Right ventricle myocardium superior (tissue), 1 donor: ENCODE measurements around the gene R3HDM1. TPM values are rescaled to one million over a fixed set of nuclear protein-coding genes. Genes with fewer than 3 reads are reported as not detected.
"Not testable (repeated sequence)": the region's sequence is repeated elsewhere in the genome, so short reads cannot be mapped to it uniquely, and the experiment has no call there.

Experiments used
- ATAC-seq: fragments of 200-7000 bp; cut with Tn5 transposase; one replicate; pipeline ENCODE4 v1.9.1; 2020; ENCODE audit warnings: mild to moderate bottlenecking; ENCODE audit not compliant: poor library complexity
- DNase-seq: peaks from one replicate; pipeline ENCODE4 v3.0.0-alpha.2; 2020
- intact Hi-C: fragments of 100-400 bp; cut with DNase I; formaldehyde crosslinking; loops from one replicate; pipeline ENCODE4 v1.11.2; 2022
- total RNA-seq: library from RNA; stranded (reverse); fragmentation: NEBNext Ultra II Directional; extraction: Animal tissue kit (Norgen Biotek cat#: 25700); gene quantifications from one replicate; pipeline ENCODE4 v1.2.1, GENCODE V29; 2021
- donor health status: DM: no; HTN: yes; CAD: no; lungs with severe emphysema.

R3HDM1 gene
- total RNA-seq, 1 donor from 2014 or later: 12.5 TPM

GRCh38 chr2:135557530-135557929, 26.2 kb downstream of the R3HDM1 start:
- DNase-seq (no peak), ATAC-seq (peak; percentile 91)
- intact Hi-C loops: no loop called here

- no peak for ATAC-seq
- DNase-seq: no peak
- intact Hi-C loops: no loop called here
Measured at GRCh38 chr2:135561925-135562324, 30.6 kb downstream of the R3HDM1 start.

- DNase-seq (no peak), ATAC-seq (no peak)
- intact Hi-C loops: no loop called here
Measured at GRCh38 chr2:135563793-135564192, 32.5 kb downstream of the R3HDM1 start.

DNA sequence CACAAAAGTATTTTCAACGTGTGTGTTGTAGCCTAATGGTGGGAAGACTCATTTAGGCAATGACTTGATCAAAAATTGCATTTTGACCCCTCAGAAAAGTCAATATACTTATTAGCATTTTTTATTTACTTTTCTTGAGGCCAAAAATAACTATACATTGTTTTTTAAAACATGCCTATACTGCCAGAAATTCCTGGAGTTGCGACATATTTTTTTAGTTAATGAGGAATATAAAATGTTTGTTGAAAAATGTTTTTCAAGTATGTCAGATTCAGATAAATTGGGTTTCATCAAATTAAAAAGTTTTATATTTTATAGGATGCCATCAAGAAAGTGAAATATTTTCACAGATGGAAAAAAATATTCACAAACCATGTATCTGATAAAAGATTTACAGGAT, 39.6 kb downstream of the R3HDM1 start:
- no peak for DNase-seq
- intact Hi-C loops: no loop called here
- no peak for ATAC-seq

DNA sequence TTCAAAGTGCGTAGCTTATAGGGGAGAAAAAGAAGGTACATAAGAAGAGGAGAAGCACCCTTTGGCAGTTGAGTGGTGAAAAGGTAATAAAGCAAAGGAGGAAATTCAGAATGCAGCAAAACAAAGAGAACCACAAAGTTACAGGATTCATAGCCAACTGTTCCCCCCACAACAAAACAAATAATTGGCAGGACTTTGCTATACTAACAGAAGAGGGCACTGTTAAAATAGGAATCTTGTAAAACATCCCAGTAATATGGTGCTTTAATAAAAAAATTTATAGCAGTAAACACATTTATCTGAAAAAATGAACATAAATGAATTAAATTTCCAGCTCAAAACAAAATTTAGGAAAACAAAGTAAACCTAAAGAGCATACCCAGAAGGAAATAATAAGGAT, 42.3 kb downstream of the R3HDM1 start:
- ATAC-seq (no peak), DNase-seq (no peak)
- intact Hi-C loops: no loop called here

GRCh38 chr2:135581282-135581681, 50.0 kb downstream of the R3HDM1 start:
- intact Hi-C loops: no loop called here
- ATAC-seq (no peak), DNase-seq (no peak)

GRCh38 chr2:135582383-135582782, 51.1 kb downstream of the R3HDM1 start:
- ATAC-seq (no peak), DNase-seq (no peak)
- intact Hi-C loops: no loop called here

DNA sequence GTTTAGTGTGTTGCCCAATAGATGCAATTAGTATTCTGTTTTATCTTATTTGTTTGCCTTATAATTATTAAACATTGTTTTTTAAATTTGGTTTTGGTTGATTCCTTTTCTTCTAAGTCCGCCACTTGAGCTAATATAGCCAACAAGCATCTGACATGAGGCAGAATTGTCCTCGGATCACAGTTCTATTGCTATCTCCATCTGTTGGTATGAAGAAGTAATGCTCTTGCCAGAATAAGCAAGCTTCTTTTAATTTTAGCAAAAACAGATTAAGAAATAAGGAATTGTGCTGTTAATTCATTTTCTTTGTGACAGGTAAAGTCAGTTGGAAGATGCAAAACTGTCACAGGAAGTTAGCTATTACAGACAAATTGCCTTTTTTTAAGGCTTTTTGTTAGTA, 54.3 kb downstream of the R3HDM1 start:
- no peak for DNase-seq
- intact Hi-C loops: no loop called here
- ATAC-seq: no peak

GRCh38 chr2:135586148-135586547, 54.9 kb downstream of the R3HDM1 start:
- ATAC-seq (no peak), DNase-seq (no peak)
- intact Hi-C loops: no loop called here

DNA sequence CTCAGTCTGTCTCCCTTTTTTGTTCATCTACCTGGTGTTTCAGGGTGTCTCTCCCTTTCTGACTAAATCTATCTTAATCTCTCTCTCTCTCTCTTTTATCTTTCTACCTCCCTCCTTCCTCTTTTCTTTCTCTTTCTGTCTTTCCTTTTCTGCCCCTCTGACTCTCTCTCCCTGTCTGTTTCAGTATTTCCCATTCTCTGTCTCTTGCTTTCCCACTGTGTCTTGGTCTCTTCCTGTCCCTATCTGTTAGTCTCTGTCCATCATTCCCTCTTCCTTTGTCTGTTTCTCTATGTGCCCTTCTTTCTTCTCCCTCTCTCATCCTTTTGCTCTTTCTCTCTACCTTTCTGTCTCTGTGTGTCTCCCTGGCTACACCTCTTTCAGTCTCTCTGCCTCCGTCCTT, 56.7 kb downstream of the R3HDM1 start:
- intact Hi-C loops: no loop called here
- DNase-seq (no peak), ATAC-seq (no peak)

DNA sequence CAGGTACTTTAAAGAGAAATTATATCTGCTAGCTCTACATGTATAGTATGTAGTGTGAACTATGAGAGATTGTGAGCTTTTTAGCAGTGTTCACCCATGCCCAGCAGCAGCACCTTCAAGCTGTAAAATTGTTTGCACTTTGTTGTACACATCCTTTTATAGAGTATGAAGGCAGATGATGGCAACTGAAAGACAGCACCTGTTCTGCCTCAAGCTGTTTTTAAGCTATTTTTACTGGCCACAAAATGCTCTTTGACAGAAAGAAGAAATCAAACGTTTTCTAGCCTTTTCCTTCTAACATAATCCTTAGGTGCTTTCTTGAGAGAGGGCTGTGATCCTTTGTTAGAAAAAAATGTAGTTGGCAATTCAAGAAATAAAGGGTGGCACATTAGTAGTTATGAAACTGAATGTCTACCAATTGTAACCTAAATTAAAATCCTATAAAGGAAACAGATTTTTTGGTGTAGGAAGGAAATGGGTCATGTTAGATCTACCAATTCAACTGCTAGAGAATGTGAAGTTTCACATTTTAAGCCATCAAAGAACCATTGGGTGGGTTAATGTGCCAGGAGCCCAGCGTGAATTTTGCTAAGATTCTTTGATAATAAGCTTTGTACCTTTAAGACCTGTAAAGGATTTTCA, 59.5 kb downstream of the R3HDM1 start:
- intact Hi-C loops: no loop called here
- DNase-seq: no peak
- no peak for ATAC-seq

DNA sequence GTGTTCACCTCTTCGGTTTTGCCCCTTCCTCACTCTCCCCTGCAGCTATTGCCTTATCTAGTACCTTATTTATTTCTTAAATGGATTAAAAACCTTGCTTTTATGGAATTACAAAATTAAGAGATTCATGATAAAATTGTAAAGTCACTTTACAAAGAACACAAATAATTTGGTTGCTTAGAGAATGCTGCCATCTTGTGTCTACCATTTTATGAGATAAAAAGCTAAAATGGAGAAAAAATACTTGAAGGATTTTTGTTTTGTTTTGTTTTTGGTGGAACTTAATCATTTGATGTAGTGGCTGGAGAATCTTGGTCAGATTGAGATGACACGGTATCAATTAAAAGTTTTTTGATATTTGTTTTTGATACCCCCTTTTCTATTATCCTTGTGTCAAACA, 69.6 kb downstream of the R3HDM1 start:
- intact Hi-C loops: no loop called here
- no peak for ATAC-seq
- no peak for DNase-seq

DNA sequence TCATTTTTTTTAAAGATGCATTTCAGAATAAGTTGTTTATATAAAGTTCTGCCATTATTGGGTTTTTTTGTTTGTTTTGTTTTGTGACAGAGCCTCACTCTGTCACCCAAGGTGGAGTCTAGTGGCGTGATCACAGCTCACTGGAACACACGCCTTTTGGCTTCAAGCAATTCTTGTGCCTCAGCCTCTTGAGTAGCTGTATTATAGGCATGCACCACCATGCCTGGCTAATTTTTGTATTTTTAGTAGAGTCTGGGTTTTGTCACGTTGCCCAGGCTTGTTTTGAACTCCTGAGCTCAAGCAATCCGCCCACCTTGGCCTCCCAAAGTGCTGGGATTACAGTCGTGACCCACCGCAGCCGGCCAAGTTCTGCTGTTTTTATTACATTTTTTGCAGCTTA, 72.3 kb downstream of the R3HDM1 start:
- DNase-seq (no peak), ATAC-seq (no peak)
- intact Hi-C loops: no loop called here

GRCh38 chr2:135607561-135607960, 76.3 kb downstream of the R3HDM1 start:
- ATAC-seq (no peak), DNase-seq (no peak)
- intact Hi-C loops: no loop called here

GRCh38 chr2:135612319-135612718, 81.0 kb downstream of the R3HDM1 start:
- intact Hi-C loops: no loop called here
- ATAC-seq: no peak
- no peak for DNase-seq

DNA sequence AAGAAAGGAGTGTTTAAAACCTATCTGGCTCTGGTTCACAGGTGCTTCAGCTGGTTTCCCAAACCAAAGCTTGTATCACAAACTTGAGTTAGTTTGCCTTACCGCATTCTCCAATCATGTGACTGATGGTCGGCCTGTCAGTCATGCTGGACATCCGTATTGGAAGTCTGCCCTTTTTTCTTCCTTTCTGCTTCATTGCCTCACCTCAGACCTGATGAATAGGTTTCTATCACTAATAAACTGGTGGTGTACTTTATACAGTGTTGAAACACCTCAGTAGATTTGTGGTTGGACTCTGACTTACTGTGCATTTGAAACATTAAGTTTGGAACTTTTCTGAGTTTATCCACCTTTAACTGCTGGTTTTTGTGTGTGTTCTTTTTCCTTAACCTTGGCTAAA, 84.1 kb downstream of the R3HDM1 start:
- ATAC-seq (no peak), DNase-seq (no peak)
- intact Hi-C loops: no loop called here

- DNase-seq: no peak
- intact Hi-C loops: no loop called here
- ATAC-seq: no peak
Measured at GRCh38 chr2:135617501-135618015, 86.3 kb downstream of the R3HDM1 start.

DNA sequence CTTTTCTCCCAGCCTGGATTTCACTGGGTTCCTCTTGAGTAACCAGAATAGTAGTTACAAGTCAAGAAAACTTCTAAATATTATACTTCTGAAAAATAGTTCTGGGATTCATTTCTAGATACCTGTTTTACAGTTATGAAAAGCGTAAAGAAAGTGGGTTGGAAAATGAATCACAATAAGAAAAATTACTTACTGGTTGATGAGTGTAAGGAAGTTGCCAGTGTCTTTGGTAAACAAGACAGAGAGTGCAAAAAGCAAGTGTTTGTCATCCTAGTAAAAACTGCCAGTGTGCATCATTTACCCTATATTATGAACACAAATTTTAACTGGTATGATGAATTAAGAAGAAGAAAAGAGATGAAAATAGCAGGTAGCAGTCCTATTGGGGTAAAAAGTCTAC, 88.9 kb downstream of the R3HDM1 start:
- DNase-seq: no peak
- no peak for ATAC-seq
- intact Hi-C loops: no loop called here

DNA sequence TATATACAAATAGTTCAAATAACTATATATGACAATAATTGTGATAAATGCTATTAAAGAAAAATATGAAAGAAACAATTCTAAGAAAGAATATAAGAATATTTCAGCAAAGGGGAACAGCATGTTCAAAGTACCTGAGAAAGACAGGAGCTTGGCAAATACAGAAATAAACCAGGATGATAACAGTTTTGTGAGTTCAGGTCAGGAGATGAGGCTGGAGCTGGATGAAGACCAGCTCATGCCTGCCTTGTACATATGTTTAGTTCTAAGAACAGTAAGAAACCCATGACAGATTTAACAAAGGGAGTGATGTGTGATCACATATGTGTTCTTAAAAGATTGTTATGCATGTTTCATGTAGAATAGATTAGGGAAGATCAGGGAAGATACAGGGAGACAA, 98.2 kb downstream of the R3HDM1 start:
- intact Hi-C loops: no loop called here
- DNase-seq: no peak

DNA sequence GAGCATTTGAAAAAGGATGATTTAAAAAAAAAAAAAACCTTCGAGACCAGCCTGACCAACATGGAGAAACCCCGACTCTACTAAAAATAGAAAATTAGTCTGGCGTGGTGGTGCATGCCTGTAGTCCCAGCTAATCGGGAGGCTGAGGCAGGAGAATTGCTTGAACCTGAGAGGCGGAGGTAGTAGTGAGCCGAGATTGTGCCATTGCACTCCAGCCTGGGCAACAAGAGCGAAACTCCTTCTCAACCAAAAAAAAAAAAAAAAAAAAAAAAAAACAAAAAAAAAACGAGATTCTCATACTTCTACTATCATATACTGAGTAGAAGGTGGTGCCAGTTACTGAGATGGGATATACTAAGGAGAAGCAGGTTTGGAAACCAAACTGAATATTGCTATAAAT, 98.8 kb downstream of the R3HDM1 start:
- DNase-seq, ATAC-seq, intact Hi-C loops: not testable (repeated sequence)

More for the DNA sequence above, 98.2 kb downstream of the R3HDM1 start:
- ATAC-seq: no peak

DNA sequence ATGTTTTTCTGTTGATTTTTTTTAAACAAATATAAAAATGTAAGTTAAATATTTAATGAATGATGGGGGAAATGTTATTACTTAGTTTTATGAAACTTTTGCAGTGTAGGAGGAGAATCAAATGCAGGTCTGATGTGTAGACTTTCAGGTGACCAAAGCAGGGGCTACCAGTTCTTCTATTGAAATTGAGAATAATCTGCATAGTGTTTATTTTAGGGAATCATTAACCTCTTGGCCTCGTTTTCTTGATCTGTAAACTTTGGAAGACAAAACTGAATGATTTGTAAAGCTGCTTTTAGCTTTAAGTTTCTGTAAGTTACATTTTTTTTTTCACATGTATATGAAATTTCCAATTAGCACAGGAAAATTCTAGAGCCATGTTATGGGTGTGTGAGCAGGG, 99.2 kb downstream of the R3HDM1 start:
- ATAC-seq (no peak), DNase-seq (no peak)
- intact Hi-C loops: no loop called here
